Erythroblast (primary cell): ENCODE data around the gene SOCS7.

Experiments used
- GATA1 ChIP-seq: IDR thresholded peaks from 2 replicates; pipeline ENCODE4 v1.6.1; 2011; ENCODE audit warnings: low read depth, mild to moderate bottlenecking, control low read depth, low read length, moderate library complexity
- POLR2A ChIP-seq: IDR thresholded peaks from 2 replicates; pipeline ENCODE4 v1.6.1; 2011; ENCODE audit warnings: mild to moderate bottlenecking, low read length

DNA sequence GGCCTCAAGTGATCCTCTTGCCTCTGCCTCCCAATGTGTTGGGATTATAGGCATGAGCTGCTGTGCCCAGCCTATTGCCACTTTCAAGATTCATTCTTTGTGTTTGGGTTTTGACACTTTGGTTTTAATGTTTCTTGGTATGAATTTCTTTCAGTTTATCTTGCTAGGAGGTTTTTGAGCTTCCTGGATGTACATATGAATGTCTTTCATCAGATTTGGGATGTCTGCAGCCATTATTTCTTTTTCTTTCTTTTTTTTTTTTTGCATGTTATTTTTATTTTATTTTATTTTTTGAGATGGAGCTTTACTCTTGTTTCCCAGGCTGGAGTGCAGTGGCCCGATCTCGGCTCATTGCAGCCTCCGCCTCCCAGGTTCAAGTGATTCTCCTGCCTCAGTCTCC, 36.1 kb upstream of the SOCS7 start:
- TF ChIP-seq POLR2A: no peak
- TF ChIP-seq GATA1: no peak
